HepG2 (cell line): ENCODE data around the gene HMHB1. TPM values are rescaled to one million over a fixed set of nuclear protein-coding genes. Genes with fewer than 3 reads are reported as not detected.

Experiments
- ATAC-seq: fragments of 200-7000 bp; cut with Tn5 transposase; 3 replicates; pipeline ENCODE4 v1.9.1; 2020; ENCODE audit warnings: mild to moderate bottlenecking, moderate library complexity
- BruUV-seq: library from RNA; stranded (reverse); fragments of 400-500 nt; replicated peaks from 2 replicates; lab custom pipeline; 2021; lab: Mats Ljungman, UMichigan
- CTCF ChIA-PET: fragments of 300-600 bp; formaldehyde crosslinking; extraction: SDS; loops from one replicate; lab custom pipeline; 2021; ENCODE audit warnings: low total read pairs, inconsistent platforms, low intra/inter-chr PET ratio; lab: Yijun Ruan, JAX
- POLR2A ChIA-PET: fragments of 350-600 bp; sonication (Branson Sonifier 250); formaldehyde crosslinking; loops from one replicate; lab custom pipeline; 2020; ENCODE audit warnings: antibody characterized with exemption, inconsistent platforms; lab: Yijun Ruan, JAX
- DNase-seq: peaks from one replicate; pipeline ENCODE4 v3.0.0-alpha.2; 2015; ENCODE audit warnings: low spot score
- FAIRE-seq: peaks from 3 replicates; lab custom pipeline; 2011; peaks lifted over from hg19 to GRCh38; lab: Jason Lieb, UNC
- H2AFZ ChIP-seq: one replicate; pipeline ENCODE4 v1.6.1; 2011; ENCODE audit warnings: low read length, inconsistent platforms
- H3K27ac ChIP-seq: fragments of 300-600 bp; 3 replicates; pipeline ENCODE4 v1.8.0; 2011; ENCODE audit warnings: mixed run types, mild to moderate bottlenecking, mixed read lengths, low read length, inconsistent platforms; ENCODE audit not compliant: insufficient read depth; ENCODE audit errors: extremely low read length
- H3K27me3 ChIP-seq, 2 experiments: fragments of 200-600 bp in 1 of 2; 2 replicates in 1 of 2; 3 replicates in 1 of 2; pipeline versions ENCODE4 v1.6.0 to v1.8.0; 2011; ENCODE audit warnings: low read length in 2 of 2, mild to moderate bottlenecking in 2 of 2, moderate library complexity in 2 of 2, inconsistent platforms in 1 of 2; ENCODE audit not compliant: insufficient read depth in 2 of 2, control insufficient read depth in 1 of 2
- H3K36me3 ChIP-seq, 2 experiments: fragments of 200-600 bp in 1 of 2; replicated peaks in 1 of 2; 2 replicates in 1 of 2; 3 replicates in 1 of 2; pipeline versions ENCODE4 v1.5.1 to v1.8.0; 2011; ENCODE audit warnings: low read length in 2 of 2, inconsistent platforms in 1 of 2; ENCODE audit not compliant: insufficient read depth in 2 of 2, control insufficient read depth in 1 of 2
- H3K4me1 ChIP-seq: 2 replicates; pipeline ENCODE4 v1.5.1; 2012; ENCODE audit warnings: low read length, inconsistent platforms; ENCODE audit not compliant: insufficient read depth
- H3K4me2 ChIP-seq: 2 replicates; pipeline ENCODE4 v1.6.0; 2011; ENCODE audit warnings: low read depth, low read length, inconsistent platforms
- H3K4me3 ChIP-seq, 3 experiments: fragments of 200-600 bp in 1 of 3; sonication (generic), shearing (Covaris generic) in 1 of 3; replicated peaks in 1 of 3; 2 replicates each; pipeline ENCODE4 v1.5.1; 2011 to 2016; ENCODE audit warnings: low read length in 3 of 3, inconsistent platforms in 2 of 3, low read depth in 2 of 3, mild to moderate bottlenecking in 2 of 3, control low read depth in 1 of 3, mixed read lengths in 1 of 3; ENCODE audit not compliant: insufficient read depth in 1 of 3
- H3K79me2 ChIP-seq: one replicate; pipeline ENCODE4 v1.6.1; 2011; ENCODE audit warnings: low read length, inconsistent platforms; ENCODE audit not compliant: insufficient read depth
- H3K9ac ChIP-seq: 2 replicates; pipeline ENCODE4 v1.6.0; 2011; ENCODE audit warnings: mild to moderate bottlenecking, low read depth, low read length, inconsistent platforms; ENCODE audit not compliant: insufficient read depth
- H3K9me3 ChIP-seq: 2 replicates; pipeline ENCODE4 v1.5.1; 2012; ENCODE audit warnings: mild to moderate bottlenecking, low read length
- H4K20me1 ChIP-seq: 2 replicates; pipeline ENCODE4 v1.6.0; 2011; ENCODE audit warnings: inconsistent platforms, mild to moderate bottlenecking, low read length, moderate library complexity; ENCODE audit not compliant: insufficient read depth
- AHDC1 ChIP-seq: sonication (generic); formaldehyde crosslinking; IDR thresholded peaks from 2 replicates; pipeline ENCODE4 v1.5.1; 2020; ENCODE audit warnings: mild to moderate bottlenecking, missing genetic modification reagents, borderline replicate concordance
- ATM ChIP-seq: fragments of 450-650 bp; IDR thresholded peaks from 2 replicates; pipeline ENCODE4 v1.7.1; 2017; ENCODE audit warnings: mild to moderate bottlenecking, borderline replicate concordance
- CC2D1A ChIP-seq: sonication (generic); formaldehyde crosslinking; IDR thresholded peaks from 2 replicates; pipeline ENCODE4 v1.8.1; 2023; ENCODE audit warnings: mild to moderate bottlenecking, missing genetic modification reagents
- ELF4 ChIP-seq: sonication (generic); formaldehyde crosslinking; IDR thresholded peaks from 2 replicates; pipeline ENCODE4 v1.5.0; 2020; ENCODE audit warnings: missing genetic modification reagents, mild to moderate bottlenecking, moderate library complexity, borderline replicate concordance
- MXI1 ChIP-seq: IDR thresholded peaks from 3 replicates; pipeline ENCODE4 v1.6.1; 2012; ENCODE audit warnings: low read depth, low read length, inconsistent platforms, borderline replicate concordance
- SALL2 ChIP-seq: sonication (generic); formaldehyde crosslinking; IDR thresholded peaks from 2 replicates; pipeline ENCODE4 v1.8.1; 2023; ENCODE audit warnings: mild to moderate bottlenecking, missing genetic modification reagents, inconsistent platforms
- SSRP1 ChIP-seq: IDR thresholded peaks from 2 replicates; pipeline ENCODE4 v1.6.1; 2016; ENCODE audit warnings: control low read depth
- SYNCRIP ChIP-seq: fragments of 200-400 bp; formaldehyde crosslinking; IDR thresholded peaks from 2 replicates; pipeline ENCODE4 v1.6.1; 2018; ENCODE audit warnings: mild to moderate bottlenecking, low read depth, low read length; ENCODE audit not compliant: insufficient read depth
- ZBTB26 ChIP-seq: IDR thresholded peaks from 2 replicates; pipeline ENCODE4 v1.6.1; 2016; ENCODE audit warnings: missing compliant biosample characterization, missing genetic modification reagents, borderline replicate concordance
- ZBTB34 ChIP-seq: sonication (generic); formaldehyde crosslinking; IDR thresholded peaks from 2 replicates; pipeline ENCODE4 v1.8.0; 2022; ENCODE audit warnings: mild to moderate bottlenecking, missing genetic modification reagents
- ZBTB42 ChIP-seq: sonication (generic); formaldehyde crosslinking; IDR thresholded peaks from 2 replicates; pipeline ENCODE4 v1.5.0; 2020; ENCODE audit warnings: mild to moderate bottlenecking, missing genetic modification reagents
- ZFP82 ChIP-seq: sonication (generic); formaldehyde crosslinking; IDR thresholded peaks from 2 replicates; pipeline ENCODE4 v1.5.1; 2020; ENCODE audit warnings: mild to moderate bottlenecking, missing genetic modification reagents, borderline replicate concordance
- ZFP90 ChIP-seq: sonication (generic); formaldehyde crosslinking; IDR thresholded peaks from 2 replicates; pipeline ENCODE4 v1.8.0; 2022; ENCODE audit warnings: missing genetic modification reagents, mild to moderate bottlenecking, inconsistent platforms, borderline replicate concordance
- ZNF772 ChIP-seq: sonication (generic); formaldehyde crosslinking; IDR thresholded peaks from 2 replicates; pipeline ENCODE4 v1.5.0; 2020; ENCODE audit warnings: mild to moderate bottlenecking, missing genetic modification reagents
- ZSCAN21 ChIP-seq: sonication (generic); formaldehyde crosslinking; IDR thresholded peaks from 2 replicates; pipeline ENCODE4 v1.8.0; 2022; ENCODE audit warnings: mild to moderate bottlenecking, missing genetic modification reagents, moderate library complexity, borderline replicate concordance
- ZSCAN9 ChIP-seq: IDR thresholded peaks from 2 replicates; pipeline ENCODE4 v1.6.1; 2016; ENCODE audit warnings: borderline replicate concordance
- WGBS: methylation state at CpG from one replicate; pipeline ENCODE4 v1.1.6; 2017; ENCODE audit warnings: low lambda C conversion rate; 5-methylcytosine and 5-hydroxymethylcytosine counted together
- in situ Hi-C: cut with HindIII; loops from 2 replicates; pipeline ENCODE4 v1.10.0; 2017; ENCODE audit warnings: low pct_unique_long_range_greater_than_20kb; ENCODE audit not compliant: extremely low pct_ligation_motif_present
- intact Hi-C: fragments of 100-400 bp; cut with micrococcal nuclease; formaldehyde crosslinking; loops from one replicate; pipeline ENCODE4 v1.10.0; 2022; ENCODE audit not compliant: unreplicated experiment
- polyA plus RNA-seq, 8 experiments: library from polyadenylated mRNA; depleted of rRNA in 3 of 8; stranded (reverse) in 7 of 8; unstranded in 1 of 8; fragments of >200 nt; fragmentation: Illumina TruSeq in 4 of 8; extraction: Trizol in 4 of 8; gene quantifications; 2 replicates each; pipeline versions ENCODE4 v1.2.1 to v1.2.3, GENCODE V29; 2011 to 2016; ENCODE audit warnings: low read depth in 4 of 8, missing spikeins in 1 of 8, mixed read lengths in 1 of 8; ENCODE audit not compliant: insufficient read depth in 1 of 8
- total RNA-seq, 5 experiments: library from RNA; depleted of rRNA; stranded (reverse); fragments of >200 nt; fragmentation: Illumina TruSeq; extraction: Trizol; gene quantifications; 2 replicates each; pipeline ENCODE4 v1.2.3, GENCODE V29; 2016; ENCODE audit warnings: low read depth in 1 of 5

The HMHB1 gene
- total and polyA plus RNA-seq, 2 of the 13 experiments (the other 11 are each of a cell fraction or from before 2014, with no cell fraction given): not detected

GRCh38 chr5:143843461-143843860, 31.5 kb downstream of the HMHB1 start:
- FAIRE-seq: no peak
- no peaks in the 10 kb centered on the region for H3K4me1 ChIP-seq
- TF ChIP-seq ZSCAN21 (CRISPR knock-in tag) (no peak), SALL2 (no peak), AHDC1 (CRISPR knock-in tag) (no peak), ELF4 (CRISPR knock-in tag) (no peak), ATM (no peak), ZBTB42 (CRISPR knock-in tag) (no peak), ZNF772 (CRISPR knock-in tag) (no peak), ZFP90 (CRISPR knock-in tag) (no peak), SSRP1 (CRISPR knock-in tag) (no peak), ZSCAN9 (CRISPR knock-in tag) (no peak), MXI1 (no peak), ZBTB34 (no peak), ZBTB26 (CRISPR knock-in tag) (no peak), CC2D1A (CRISPR knock-in tag) (no peak), SYNCRIP (no peak), ZFP82 (CRISPR knock-in tag) (no peak)

More at GRCh38 chr5:143843461-143843860, 31.5 kb downstream of the HMHB1 start:
- Histone ChIP-seq H3K27me3 (no peaks in the 10 kb centered on the region), H3K9me3 (no peaks in the 10 kb centered on the region), H3K79me2 (no peaks in the 10 kb centered on the region), H3K36me3 (no peaks in the 10 kb centered on the region), H2AFZ (no peak overlapping the region), H3K4me3 (no peak overlapping the region), H4K20me1 (no peaks in the 10 kb centered on the region), H3K27ac (no peak overlapping the region), H3K9ac (no peak overlapping the region), H3K4me2 (no peak overlapping the region)
- DNase-seq (no peak), ATAC-seq (no peak)
- in situ Hi-C loops: no loop called here
- ChIA-PET POLR2A (no interaction called here), CTCF (no interaction called here)
- no TSS peak for BruUV-seq
- intact Hi-C loops: no loop called here
- WGBS: 0% methylated on average over 2 of the region's 2 CpGs
